GM12878 (cell line): Measurements from ENCODE around the gene TBCCD1. TPM values are rescaled to one million over a fixed set of nuclear protein-coding genes. Genes with fewer than 3 reads are reported as not detected.

ENCODE experiments used
- ESRRA ChIP-seq: IDR thresholded peaks from 2 replicates; pipeline ENCODE4 v1.6.1; 2012; ENCODE audit warnings: mild to moderate bottlenecking, low read length, improper control_type of control experiment
- HDGF ChIP-seq: fragments of 450-650 bp; IDR thresholded peaks from 2 replicates; pipeline ENCODE4 v1.6.1; 2016; ENCODE audit warnings: antibody characterized with exemption
- IKZF2 ChIP-seq, 2 experiments: fragments of 450-650 bp; IDR thresholded peaks; 2 replicates each; pipeline ENCODE4 v1.6.1; 2017; ENCODE audit warnings: mild to moderate bottlenecking in 2 of 2, moderate library complexity in 2 of 2
- MYC ChIP-seq: IDR thresholded peaks from 2 replicates; pipeline ENCODE4 v1.6.1; 2011; ENCODE audit warnings: mild to moderate bottlenecking, low read length, moderate library complexity, inconsistent platforms; ENCODE audit not compliant: insufficient read depth, insufficient replicate concordance, insufficient read length, severe bottlenecking
- NBN ChIP-seq: fragments of 450-650 bp; IDR thresholded peaks from 2 replicates; pipeline ENCODE4 v1.6.1; 2016
- NRF1 ChIP-seq: conservative IDR thresholded peaks from 2 replicates; pipeline ENCODE4 v1.6.1; 2011; ENCODE audit warnings: mild to moderate bottlenecking, low read depth, low read length, improper control_type of control experiment
- POLR2AphosphoS2 ChIP-seq: IDR thresholded peaks from 2 replicates; pipeline ENCODE4 v1.6.1; 2011; ENCODE audit warnings: low read depth, mild to moderate bottlenecking, low read length, improper control_type of control experiment, moderate library complexity
- RUNX3 ChIP-seq: IDR thresholded peaks from 2 replicates; pipeline ENCODE4 v1.6.1; 2012; ENCODE audit warnings: low read length, inconsistent platforms
- SIX5 ChIP-seq: IDR thresholded peaks from 2 replicates; pipeline ENCODE4 v1.6.1; 2011; ENCODE audit warnings: mild to moderate bottlenecking, low read depth, low read length, moderate library complexity; ENCODE audit not compliant: severe bottlenecking
- SP1 ChIP-seq: IDR thresholded peaks from one replicate; pipeline ENCODE4 v1.6.1; 2011; ENCODE audit warnings: low read depth, low read length
- STAT3 ChIP-seq: IDR thresholded peaks from 2 replicates; pipeline ENCODE4 v1.6.1; 2011; ENCODE audit warnings: low read depth, low read length, improper control_type of control experiment
- TBL1XR1 ChIP-seq: IDR thresholded peaks from 2 replicates; pipeline ENCODE4 v1.6.1; 2012; ENCODE audit warnings: low read depth, low read length, improper control_type of control experiment
- TCF3 ChIP-seq: IDR thresholded peaks from 2 replicates; pipeline ENCODE4 v1.6.1; 2012; ENCODE audit warnings: low read depth, mild to moderate bottlenecking, low read length, borderline replicate concordance; ENCODE audit not compliant: insufficient read depth
- YBX1 ChIP-seq: fragments of 450-650 bp; IDR thresholded peaks from 2 replicates; pipeline ENCODE4 v1.6.1; 2016; ENCODE audit warnings: antibody characterized with exemption
- ZNF384 ChIP-seq: IDR thresholded peaks from 2 replicates; pipeline ENCODE4 v1.6.1; 2012; ENCODE audit warnings: low read depth, mild to moderate bottlenecking, low read length, improper control_type of control experiment, borderline replicate concordance
- polyA plus RNA-seq, 11 experiments: library from polyadenylated mRNA; depleted of rRNA in 4 of 11; unstranded in 6 of 11; stranded (reverse) in 5 of 11; fragments of >200 nt; fragmentation: Nextera tagmentation in 4 of 11; fragmentation: Illumina TruSeq in 1 of 11; extraction: Ambion mirVana in 4 of 11; extraction: Trizol in 1 of 11; gene quantifications; 1 replicate in 1 of 11; 2 replicates in 10 of 11; pipeline versions ENCODE4 v1.2.1 to v1.2.3, GENCODE V29; 2011 to 2016; ENCODE audit warnings: inconsistent platforms in 2 of 11, missing spikeins in 2 of 11, low read depth in 1 of 11
- total RNA-seq, 4 experiments: library from RNA; depleted of rRNA in 3 of 4; stranded (reverse); fragments of >200 nt in 3 of 4; fragmentation: Illumina TruSeq in 1 of 4; extraction: Trizol in 1 of 4; gene quantifications; 2 replicates each; pipeline versions ENCODE4 v1.2.1 to v1.2.3, GENCODE V29; 2013 to 2021
- TF ChIP-seq, protein P1 (sequence below): fragments of 450-650 bp; IDR thresholded peaks from 2 replicates; pipeline ENCODE4 v1.6.1; 2017; ENCODE audit warnings: antibody characterized with exemption, mild to moderate bottlenecking, moderate library complexity
- TF ChIP-seq, protein P2 (sequence below): fragments of 450-650 bp; IDR thresholded peaks from 2 replicates; pipeline ENCODE4 v1.6.1; 2017; ENCODE audit warnings: borderline replicate concordance
- TF ChIP-seq, protein P3 (sequence below): fragments of 450-650 bp; formaldehyde crosslinking; IDR thresholded peaks from 2 replicates; pipeline ENCODE4 v1.5.0; 2022; ENCODE audit warnings: mild to moderate bottlenecking, missing genetic modification characterization
- TF ChIP-seq, protein P4 (sequence below), 3 experiments: IDR thresholded peaks in 2 of 3; conservative IDR thresholded peaks in 1 of 3; 2 replicates each; pipeline ENCODE4 v1.5.1; 2011; ENCODE audit warnings: low read depth in 3 of 3, low read length in 3 of 3, mild to moderate bottlenecking in 3 of 3, control low read depth in 2 of 3, moderate library complexity in 2 of 3, inconsistent platforms in 1 of 3, mixed read lengths in 1 of 3; ENCODE audit not compliant: control insufficient read depth in 2 of 3, insufficient read depth in 1 of 3; ENCODE audit errors: extremely low read depth in 1 of 3

TBCCD1 gene
- total and polyA plus RNA-seq, 10 of the 15 experiments (the other 5 are each of a cell fraction or from before 2014, with no cell fraction given): 6.9 to 23.4 (median 14.7) TPM

DNA sequence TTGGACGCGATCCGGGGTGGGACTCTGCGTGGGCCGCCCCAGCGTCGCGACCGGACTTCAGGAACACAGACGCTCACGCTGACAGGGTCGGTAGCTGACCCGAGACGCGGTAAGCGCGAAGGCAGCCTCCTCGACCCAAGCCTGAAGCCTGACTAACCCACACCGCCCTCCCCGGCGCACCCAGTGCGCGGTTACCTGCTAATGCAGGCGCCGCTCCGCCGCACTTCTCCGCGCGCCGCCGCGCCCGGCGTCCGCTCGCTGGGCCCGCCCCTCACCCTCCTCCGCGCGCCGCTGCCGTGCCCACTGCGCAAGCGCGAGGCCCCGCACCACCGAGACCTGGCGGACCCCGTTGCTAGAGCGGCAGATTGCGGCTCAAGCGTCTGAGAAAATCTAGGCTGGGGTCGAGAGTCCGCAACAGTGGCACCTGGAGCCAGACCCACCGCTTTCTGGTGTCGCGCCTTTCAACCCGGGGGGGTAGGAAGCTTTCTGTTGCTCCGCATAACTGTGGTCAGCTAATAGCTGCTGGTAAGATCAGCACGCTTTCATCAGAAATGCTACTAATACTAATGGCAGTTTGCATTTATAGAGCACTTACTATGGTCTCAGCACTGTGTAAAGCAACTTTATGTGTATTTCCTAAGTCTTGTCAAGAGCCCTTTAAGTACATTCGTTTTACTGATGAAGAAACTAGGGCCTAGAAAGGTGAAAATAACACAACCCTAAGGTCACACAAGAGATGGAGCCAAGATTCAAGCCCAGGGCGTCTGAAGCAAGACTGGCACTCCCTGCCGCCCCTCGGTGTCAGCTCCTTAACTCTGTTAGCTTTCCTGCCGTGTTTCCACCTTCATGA, at the start of gene TBCCD1 (continued):
- TF ChIP-seq TCF3 (no peak; the same call in none of the 2 replicates), RUNX3 (peak; percentile 80), TBL1XR1 (peak; percentile 69), ESRRA (no peak), SP1 (no peak), MYC (no peak), IKZF2 (IDR thresholded peaks at IDR 0.05) (no peak), HDGF (no peak), NRF1 (peak; percentile 83), ZNF384 (no peak), YBX1 (no peak), POLR2AphosphoS2 (peak; percentile 94), SIX5 (no peak), STAT3 (no peak), NBN (no peak; the same call in 1 of the 2 replicates)
- TF ChIP-seq, protein P1, sequence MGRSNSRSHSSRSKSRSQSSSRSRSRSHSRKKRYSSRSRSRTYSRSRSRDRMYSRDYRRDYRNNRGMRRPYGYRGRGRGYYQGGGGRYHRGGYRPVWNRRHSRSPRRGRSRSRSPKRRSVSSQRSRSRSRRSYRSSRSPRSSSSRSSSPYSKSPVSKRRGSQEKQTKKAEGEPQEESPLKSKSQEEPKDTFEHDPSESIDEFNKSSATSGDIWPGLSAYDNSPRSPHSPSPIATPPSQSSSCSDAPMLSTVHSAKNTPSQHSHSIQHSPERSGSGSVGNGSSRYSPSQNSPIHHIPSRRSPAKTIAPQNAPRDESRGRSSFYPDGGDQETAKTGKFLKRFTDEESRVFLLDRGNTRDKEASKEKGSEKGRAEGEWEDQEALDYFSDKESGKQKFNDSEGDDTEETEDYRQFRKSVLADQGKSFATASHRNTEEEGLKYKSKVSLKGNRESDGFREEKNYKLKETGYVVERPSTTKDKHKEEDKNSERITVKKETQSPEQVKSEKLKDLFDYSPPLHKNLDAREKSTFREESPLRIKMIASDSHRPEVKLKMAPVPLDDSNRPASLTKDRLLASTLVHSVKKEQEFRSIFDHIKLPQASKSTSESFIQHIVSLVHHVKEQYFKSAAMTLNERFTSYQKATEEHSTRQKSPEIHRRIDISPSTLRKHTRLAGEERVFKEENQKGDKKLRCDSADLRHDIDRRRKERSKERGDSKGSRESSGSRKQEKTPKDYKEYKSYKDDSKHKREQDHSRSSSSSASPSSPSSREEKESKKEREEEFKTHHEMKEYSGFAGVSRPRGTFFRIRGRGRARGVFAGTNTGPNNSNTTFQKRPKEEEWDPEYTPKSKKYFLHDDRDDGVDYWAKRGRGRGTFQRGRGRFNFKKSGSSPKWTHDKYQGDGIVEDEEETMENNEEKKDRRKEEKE: no peak
- TF ChIP-seq, protein P2, sequence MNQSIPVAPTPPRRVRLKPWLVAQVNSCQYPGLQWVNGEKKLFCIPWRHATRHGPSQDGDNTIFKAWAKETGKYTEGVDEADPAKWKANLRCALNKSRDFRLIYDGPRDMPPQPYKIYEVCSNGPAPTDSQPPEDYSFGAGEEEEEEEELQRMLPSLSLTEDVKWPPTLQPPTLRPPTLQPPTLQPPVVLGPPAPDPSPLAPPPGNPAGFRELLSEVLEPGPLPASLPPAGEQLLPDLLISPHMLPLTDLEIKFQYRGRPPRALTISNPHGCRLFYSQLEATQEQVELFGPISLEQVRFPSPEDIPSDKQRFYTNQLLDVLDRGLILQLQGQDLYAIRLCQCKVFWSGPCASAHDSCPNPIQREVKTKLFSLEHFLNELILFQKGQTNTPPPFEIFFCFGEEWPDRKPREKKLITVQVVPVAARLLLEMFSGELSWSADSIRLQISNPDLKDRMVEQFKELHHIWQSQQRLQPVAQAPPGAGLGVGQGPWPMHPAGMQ: no peak
- TF ChIP-seq, protein P3, sequence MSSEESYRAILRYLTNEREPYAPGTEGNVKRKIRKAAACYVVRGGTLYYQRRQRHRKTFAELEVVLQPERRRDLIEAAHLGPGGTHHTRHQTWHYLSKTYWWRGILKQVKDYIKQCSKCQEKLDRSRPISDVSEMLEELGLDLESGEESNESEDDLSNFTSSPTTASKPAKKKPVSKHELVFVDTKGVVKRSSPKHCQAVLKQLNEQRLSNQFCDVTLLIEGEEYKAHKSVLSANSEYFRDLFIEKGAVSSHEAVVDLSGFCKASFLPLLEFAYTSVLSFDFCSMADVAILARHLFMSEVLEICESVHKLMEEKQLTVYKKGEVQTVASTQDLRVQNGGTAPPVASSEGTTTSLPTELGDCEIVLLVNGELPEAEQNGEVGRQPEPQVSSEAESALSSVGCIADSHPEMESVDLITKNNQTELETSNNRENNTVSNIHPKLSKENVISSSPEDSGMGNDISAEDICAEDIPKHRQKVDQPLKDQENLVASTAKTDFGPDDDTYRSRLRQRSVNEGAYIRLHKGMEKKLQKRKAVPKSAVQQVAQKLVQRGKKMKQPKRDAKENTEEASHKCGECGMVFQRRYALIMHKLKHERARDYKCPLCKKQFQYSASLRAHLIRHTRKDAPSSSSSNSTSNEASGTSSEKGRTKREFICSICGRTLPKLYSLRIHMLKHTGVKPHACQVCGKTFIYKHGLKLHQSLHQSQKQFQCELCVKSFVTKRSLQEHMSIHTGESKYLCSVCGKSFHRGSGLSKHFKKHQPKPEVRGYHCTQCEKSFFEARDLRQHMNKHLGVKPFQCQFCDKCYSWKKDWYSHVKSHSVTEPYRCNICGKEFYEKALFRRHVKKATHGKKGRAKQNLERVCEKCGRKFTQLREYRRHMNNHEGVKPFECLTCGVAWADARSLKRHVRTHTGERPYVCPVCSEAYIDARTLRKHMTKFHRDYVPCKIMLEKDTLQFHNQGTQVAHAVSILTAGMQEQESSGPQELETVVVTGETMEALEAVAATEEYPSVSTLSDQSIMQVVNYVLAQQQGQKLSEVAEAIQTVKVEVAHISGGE (CRISPR knock-in tag): no peak
- TF ChIP-seq, protein P4, sequence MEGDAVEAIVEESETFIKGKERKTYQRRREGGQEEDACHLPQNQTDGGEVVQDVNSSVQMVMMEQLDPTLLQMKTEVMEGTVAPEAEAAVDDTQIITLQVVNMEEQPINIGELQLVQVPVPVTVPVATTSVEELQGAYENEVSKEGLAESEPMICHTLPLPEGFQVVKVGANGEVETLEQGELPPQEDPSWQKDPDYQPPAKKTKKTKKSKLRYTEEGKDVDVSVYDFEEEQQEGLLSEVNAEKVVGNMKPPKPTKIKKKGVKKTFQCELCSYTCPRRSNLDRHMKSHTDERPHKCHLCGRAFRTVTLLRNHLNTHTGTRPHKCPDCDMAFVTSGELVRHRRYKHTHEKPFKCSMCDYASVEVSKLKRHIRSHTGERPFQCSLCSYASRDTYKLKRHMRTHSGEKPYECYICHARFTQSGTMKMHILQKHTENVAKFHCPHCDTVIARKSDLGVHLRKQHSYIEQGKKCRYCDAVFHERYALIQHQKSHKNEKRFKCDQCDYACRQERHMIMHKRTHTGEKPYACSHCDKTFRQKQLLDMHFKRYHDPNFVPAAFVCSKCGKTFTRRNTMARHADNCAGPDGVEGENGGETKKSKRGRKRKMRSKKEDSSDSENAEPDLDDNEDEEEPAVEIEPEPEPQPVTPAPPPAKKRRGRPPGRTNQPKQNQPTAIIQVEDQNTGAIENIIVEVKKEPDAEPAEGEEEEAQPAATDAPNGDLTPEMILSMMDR (IDR thresholded peaks at IDR 0.05 in 2 of 3, conservative IDR thresholded peaks at IDR 0.05 in 1 of 3; ENCODE audit: control insufficient read depth in 2 of 3, extremely low read depth in 1 of 3, insufficient read depth in 1 of 3, low read depth in 3 of 3, low read length in 3 of 3): no peak
